HG02610 (cell line): ENCODE measurements around the gene SMCR8.
"Not testable (repeated sequence)": the region's sequence is repeated elsewhere in the genome, so short reads cannot be mapped to it uniquely, and the experiment has no call there.

ENCODE experiments used
- ATAC-seq: cut with Tn5 transposase; IDR thresholded peaks from one replicate; pipeline ENCODE4 v1.9.1; 2021; ENCODE audit warnings: mild to moderate bottlenecking, moderate library complexity; ENCODE audit not compliant: unreplicated experiment

Gene SMCR8

DNA sequence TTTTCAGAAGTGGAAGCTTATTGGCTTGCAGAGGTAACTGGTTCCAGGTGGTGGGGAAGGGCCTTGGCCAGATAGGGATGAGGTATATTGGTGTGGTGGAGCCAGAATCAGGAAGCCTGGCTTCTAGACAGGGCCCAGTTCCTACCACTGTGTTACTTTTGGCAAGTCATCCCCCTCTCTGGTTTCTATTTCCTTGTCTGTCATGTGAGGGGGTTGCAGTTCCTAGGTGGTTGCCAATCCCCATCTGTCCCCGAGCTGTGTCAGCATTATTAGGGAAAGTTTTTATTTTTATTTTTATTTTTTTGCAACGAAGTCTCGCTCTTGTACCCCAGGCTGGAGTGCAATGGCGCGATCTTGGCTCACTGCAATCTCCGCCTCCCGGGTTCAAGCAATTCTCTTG, 3.0 kb downstream of the SMCR8 start:
- ATAC-seq = no peak

DNA sequence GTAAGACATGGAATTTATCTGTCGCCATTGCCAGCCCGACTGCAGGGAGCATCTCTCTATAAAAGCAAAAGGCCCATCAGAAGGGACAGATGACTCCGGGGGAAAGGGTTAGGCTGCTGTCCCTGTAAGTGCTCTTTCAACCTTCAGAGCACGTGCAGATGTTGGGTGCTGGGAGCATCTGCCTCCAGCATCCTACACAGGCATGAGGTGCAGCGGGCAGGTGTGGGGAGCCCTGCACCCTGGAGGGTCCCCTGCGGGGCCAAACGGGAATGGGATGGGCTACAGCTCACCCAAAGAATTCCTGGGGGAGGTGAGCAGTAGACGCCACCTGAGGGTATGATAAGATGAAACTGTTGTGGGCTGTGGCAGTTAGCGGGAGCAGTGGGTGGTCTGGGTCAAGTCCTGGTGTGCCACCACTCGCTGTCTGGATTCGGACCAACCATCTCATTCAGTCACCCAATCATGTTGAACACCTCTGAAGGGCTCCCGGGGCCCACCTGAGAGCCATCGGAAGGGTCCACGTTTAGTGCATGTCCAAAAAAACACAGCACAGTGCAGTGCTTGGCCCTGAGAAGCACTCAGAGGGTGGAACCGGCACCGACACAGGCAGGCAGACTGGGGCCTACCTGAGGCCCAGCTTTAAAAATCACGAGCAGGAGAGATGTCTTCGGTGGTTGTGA, 3.8 kb downstream of the SMCR8 start:
- no peak for ATAC-seq

DNA sequence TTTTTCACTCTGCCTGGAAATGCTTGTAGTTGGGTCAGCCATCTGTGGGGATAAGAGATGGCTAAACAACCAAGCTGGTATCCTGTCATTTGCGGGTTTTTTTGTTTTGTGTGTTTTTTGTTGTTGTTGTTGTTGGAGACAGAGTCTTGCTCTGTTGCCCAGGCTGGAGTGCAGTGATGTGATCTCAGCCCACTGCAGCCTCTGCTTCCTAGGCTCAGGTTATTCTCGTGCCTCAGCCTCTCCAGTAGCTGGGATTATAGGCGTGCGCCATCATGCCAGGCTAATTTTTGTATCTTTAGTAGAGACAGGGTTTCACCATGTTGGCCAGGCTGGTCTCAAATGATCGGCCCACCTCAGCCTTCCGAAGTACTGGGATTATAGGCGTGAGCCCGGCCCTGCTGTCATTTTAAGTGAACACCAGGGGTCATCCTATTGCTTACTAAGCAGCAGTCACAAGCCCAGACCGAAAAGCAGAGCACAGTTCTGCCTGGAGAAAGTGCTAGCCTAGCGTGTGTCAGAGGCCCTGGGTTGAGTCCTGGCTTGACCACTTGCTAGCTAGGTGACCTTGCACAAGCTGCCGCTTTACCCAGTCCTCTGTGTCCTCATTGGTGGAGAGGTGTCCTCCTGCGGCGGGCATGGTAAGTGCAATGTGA, 4.6 kb downstream of the SMCR8 start:
- no peak for ATAC-seq

DNA sequence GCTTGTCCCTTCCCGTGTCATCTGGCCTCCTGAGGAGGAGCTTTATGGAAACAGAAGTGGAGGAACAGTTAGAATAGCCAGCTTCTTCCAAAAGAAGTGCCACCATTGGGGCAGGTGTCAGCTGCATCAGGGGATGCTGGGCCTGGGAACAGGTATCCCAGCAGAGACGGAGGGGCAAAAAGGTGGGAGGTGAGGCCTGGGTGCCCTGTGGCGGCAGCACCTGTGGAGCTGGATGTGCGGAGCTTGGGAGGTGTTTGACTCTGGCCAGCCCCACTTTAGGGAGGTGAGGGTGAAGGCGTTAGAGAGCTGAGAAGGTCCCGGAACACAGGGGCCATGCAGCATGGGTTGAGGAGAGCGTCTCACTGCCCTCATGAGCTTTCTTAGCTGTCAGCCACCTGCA, 5.2 kb downstream of the SMCR8 start:
- no peak for ATAC-seq

DNA sequence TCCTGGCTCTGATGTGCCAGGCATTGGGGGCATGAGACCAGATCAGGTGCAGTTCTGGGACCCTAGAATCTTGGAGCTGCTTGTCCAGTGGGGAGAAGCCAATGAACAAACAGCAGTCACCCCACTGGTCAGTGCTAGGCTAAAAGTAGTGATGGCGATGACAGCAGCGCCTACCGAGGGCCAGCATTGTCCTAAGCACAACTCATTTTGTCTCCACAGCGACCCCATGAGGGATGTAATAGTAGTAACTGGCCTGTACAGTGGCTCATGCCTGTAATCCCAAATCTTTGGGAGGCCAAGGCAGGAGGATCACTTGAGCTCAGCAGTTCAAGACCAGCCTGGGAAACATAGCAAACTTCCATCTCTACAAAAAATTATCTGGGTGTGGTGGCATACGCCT, 6.2 kb downstream of the SMCR8 start:
- ATAC-seq = no peak

DNA sequence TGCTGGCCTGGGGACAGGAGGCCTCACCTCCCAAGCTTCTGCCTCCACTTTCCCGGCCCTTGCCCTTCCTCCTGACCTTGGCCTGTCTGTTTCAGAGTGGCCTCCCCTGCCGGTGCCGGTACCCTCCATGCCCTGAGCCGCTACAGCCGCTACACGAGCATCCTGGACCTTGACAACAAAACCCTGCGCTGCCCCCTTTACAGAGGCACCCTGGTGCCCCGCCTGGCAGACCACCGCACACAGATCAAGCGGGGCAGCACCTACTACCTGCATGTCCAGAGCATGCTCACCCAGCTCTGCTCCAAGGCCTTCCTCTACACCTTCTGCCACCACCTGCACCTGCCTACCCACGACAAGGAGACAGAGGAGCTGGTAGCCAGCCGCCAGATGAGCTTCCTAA, 7.4 kb downstream of the SMCR8 start:
- ATAC-seq = no peak

DNA sequence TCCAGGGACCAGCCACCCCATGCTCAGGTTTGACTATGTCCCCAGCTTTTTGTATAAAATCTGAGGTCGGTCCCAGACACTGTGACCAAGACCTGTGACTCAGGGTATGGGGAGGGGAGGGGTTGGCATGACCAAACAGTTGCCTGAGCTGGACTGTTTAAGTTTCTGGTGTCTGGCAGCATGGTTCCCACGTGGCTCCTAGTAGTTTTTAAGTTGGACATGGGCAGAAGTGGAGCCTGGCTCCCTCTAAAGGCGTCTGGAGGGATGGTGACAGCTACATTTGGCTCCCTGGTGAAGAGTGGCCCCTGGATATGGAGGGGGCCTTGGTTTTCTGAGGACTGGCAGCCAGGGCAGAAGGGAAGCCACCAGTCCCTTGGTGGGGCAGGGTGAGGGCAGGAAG, 7.9 kb downstream of the SMCR8 start:
- no peak for ATAC-seq

DNA sequence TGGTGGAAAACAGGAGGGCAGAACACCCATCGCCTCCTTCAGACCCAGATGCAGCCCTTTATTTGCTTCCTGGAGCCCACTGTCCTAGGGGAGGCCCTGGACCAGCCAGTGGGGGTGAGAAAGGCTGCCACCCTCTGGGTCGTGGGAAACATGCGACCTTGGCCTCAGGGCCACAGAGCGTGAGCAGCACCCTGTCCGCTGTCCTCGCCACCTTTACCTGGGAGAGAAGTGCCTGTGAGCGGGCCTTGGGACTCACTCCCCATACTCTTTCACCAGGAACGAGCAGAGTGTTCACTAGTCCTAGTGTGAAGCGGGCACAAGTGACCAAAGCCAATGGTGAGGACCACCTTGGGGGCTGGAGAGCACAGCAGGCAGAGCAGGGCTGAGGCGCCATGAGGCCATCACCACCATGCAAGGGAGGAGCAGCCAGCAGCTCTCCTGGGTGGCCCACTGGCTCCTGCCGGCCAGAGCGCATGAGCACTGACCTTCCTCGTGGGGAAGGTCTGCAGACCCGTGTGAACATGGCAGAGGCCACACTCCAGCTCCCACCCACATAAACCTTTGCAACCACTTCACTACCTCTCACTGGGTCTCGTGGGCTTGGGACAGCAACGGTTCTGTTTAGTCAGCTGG, 8.5 kb downstream of the SMCR8 start:
- no peak for ATAC-seq

DNA sequence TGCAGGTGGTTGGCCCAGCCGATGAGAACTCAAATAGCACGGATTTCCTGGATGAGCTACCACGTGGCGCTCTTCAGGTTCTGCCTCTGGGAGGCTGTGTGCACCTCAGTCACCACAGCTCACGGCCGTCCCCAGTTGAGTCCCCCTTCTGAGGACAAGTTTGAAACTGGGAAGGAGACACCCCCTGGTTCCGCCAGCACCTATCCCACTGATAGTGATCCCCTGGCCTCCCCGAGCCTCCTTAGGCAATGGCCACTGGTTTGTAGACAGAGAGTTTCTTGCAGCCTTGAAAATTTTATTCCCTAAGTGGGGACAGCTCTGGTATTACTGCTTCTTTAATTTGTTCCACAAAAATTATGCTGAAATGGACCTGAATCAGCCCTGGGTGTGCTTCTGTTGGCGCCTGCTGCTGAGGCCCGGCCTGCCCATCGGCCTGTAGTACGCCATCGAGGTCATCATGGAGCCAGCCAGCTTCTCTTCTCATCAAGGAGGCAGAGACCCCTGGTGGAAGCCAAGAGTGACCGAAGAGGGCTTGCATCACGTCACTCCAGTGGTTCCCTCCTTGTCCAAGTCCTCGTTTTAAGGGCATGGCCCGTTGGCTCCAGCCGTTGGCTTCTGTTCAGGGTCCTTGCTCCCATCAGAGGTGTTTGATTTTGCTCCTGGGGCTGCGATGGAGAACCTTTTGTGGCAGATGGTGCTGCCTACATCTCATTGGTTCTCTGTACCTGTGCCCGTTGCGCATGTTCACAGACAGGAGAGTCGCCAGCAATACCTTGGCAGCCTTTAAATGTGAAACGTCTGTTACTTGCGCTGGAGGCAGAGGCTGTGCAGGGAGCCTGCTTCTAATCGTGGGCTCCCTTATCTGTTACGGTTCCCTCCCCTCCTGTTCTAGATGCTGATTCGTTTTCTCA, 9.3 kb downstream of the SMCR8 start:
- ATAC-seq = no peak

DNA sequence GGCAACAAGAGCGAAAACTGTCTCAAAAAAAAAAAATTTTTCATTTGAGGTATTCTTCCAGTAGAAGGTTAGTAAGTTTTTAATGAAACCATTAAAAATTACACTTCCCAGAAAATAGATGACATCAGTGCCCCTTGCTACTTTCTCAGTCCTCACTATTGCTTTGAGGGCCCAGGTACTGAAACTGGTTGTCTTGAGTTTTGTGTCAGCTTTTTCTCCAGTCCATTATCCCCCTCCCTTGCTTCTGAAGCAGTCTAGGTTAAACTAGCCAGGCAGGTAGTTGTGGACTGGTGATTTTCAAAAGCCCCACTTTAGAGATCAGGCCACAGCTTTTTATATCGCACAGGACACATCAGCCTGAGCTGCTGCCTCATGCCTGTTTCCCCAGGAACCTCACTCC, 10.9 kb downstream of the SMCR8 start:
- no peak for ATAC-seq

DNA sequence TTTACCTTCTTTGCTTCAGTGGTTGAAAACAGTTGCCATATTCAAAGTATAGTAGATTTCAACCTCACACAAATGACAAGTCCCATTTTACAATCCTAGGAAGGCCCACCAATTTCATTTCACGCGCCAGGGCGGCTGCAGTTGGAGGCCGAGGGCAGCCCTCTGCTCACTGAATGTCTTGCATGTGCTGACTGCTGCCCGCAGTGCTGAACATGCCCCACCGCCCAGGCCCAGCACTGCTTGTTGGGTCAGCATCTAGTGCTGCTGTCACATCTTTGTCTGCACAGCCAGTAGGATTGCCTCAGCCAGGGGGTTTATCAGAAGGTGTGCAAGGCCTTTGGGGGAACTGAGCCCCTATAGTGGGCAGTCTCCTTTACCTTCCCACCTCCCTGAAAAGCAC, 11.5 kb downstream of the SMCR8 start:
- ATAC-seq = no peak

DNA sequence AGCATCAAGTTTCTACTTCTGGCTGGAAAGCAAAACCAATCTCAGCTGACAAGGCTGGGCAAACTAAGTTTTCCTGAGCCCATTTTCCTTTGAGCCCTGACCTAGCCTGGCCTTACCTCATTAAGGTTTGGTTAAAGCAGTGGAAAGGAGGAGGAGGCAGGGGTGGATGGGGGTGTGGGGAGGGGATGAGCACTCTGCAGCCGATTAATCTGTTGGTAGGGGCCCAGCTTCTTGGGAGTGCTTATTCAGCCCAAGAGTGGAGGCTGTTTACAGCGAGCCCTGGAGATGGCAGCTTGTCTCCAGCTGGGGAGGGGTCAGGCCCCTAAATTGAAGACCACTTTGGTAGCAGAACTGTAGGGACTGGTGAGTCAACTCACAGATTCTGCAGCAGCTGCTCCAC, 12.0 kb downstream of the SMCR8 start:
- no peak for ATAC-seq

DNA sequence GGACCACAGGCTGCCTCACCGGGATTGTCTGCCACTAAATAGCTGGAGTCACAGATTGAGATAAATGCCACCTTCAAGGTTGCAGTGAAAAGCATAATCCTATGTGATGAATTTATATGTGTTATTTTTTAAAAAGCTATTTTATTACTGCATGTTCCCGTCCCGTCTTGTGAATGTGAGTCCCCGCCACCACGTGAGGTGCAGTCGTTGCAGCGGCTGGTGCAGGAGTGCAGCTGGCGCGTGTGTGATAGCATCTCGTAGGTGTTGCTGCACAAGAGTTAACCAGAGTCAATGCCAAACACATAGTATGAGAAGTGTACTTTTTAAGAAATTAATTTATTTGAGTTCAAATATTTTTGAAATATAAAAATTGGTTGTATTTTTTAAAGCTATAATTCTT, 12.5 kb downstream of the SMCR8 start:
- ATAC-seq = no peak

DNA sequence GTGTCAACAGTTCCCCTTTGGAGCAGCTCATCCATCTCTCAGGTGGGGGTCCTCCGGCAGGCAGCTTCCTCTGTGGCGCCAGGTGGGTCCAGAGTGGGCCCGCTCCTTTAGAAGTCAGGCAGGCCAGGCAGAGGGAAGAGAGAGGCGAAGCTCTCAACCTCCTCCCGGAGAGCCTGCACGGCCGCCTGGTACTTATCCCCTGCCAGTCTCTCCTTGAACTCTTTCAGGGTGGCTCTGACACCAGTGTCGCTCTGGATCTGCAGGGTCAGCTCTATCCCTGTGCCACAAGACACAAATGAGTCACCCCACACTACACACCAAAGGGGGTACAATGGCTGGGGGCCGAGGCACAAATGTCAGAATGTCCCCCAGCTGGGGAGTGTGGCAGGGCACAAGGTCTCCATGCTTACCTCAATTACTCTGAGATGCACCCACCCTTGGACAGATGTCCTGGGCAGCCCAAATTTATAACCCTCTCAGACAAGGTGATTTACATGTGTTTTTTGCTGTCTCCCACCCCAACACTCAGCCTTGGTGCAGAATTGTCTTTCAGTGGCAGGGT, 13.6 kb downstream of the SMCR8 start:
- no peak for ATAC-seq

DNA sequence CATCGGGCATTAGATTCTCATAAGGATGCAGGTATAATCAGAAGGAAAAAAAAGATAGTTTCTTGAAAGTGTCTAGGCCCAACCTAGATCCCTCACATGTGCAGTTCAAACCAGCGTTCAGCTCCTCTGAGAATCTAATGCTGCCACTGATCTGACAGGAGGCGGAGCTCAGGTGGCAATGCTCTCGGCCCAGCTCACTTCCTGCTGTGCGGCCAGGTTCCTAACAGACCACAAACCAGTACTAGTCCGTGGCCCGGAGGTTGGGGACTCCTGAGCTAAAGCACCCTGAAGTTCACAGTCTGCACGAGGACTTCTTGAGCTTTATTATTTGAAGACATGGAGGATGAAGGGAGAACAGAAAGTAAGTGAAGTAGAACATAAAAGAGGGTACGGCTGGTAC, 16.8 kb downstream of the SMCR8 start:
- ATAC-seq = no peak

DNA sequence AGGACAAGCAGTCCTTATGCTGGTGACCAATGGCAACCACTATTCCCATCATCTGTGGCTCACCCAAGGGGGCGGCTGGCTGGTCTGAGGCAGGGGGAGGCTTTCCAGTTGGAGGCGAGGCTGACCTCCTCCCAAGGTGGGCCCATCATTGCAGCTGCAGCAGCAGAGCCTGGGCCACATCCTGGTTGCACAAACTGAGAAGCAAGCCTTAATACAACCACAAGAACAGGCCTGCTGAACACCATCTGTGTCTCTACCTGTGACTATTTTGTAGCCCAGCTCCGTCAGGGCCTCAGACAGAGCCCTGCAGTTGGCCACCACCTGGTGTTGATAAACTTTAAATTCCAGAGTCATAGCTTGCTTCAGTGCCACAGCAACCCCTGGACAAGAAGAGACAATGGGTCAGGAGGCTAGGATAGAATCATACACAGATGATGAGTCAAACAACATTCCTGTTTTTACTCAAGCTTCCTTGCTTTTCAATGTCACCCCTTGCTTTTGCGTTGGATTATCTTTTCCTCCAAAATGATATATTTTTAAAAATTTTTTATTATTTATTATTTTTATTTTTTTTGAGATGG, 17.9 kb downstream of the SMCR8 start:
- ATAC-seq = no peak

DNA sequence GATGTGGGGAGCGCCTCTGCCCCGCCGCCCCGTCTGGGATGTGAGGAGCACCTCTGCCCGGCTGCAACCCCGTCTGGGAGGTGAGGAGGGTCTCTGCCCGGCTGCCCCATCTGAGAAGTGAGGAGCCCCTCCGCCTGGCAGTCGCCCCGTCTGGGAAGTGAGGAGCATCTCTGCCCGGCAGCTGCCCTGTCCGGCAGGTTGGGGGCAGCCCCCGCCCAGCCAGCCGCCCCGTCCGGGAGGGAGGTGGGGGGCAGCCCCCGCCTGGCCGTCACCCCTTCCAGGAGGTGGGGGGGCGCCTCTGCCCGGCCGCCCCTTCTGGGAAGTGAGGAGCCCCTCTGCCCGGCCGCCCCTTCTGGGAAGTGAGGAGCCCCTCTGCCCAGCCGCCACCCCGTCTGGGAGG, 23.1 kb downstream of the SMCR8 start:
- not testable (repeated sequence) for ATAC-seq

DNA sequence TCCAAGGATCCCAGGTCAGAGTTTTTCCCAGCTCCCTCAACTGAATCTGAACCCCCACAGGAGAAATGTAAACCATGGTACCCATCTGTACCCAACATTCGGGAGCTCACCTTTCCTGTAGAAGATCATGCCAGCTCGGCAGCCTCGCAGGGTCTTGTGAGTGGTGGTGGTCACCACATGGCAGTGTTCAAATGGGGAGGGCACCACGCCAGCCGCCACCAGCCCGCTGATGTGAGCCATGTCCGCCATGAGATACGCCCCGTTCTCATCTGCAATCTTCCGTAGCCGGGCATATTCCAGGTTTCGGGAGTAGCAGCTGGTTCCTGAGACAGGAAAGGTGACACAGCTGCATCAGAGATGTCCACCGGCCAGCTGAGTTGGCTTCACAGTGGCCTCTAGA, 24.8 kb downstream of the SMCR8 start:
- ATAC-seq = no peak

DNA sequence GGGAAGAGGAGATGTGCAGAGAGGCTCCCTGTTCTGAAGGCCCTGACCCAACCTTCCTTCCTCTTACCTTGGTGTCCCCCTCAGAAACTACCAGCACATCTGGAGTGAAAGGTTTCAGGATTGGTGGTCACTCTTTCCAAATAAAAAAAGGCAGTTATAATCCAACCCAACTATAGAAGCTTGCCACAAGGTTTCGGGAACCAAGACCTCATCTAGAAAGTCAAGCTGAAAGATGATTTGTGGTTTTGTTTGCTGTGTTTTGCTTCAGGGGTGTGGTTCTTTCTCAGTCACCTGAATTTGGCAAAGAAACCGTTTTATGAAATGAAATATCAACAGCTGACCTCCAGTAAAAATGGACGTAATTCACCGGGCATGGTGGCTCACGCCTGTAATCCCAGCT, 28.9 kb downstream of the SMCR8 start:
- ATAC-seq = no peak

DNA sequence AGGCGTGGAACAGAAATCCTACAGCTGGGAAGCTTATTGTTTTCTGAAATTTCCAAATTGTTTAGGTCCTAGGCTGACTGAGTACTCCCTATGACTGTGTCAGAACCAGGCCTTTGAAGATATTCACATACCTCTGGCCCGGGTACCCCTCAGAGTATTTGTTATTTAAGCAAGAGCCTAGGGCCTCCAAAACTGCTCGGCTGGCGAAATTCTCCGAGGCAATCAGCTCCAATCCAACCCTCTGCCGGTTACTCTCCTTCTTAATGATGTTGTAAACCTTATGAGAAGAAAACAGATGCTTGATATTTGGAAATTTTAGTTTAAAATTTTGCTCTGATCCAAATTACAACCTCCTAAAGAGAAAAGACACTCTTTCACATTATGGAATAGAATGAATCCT, 38.4 kb downstream of the SMCR8 start:
- no peak for ATAC-seq

DNA sequence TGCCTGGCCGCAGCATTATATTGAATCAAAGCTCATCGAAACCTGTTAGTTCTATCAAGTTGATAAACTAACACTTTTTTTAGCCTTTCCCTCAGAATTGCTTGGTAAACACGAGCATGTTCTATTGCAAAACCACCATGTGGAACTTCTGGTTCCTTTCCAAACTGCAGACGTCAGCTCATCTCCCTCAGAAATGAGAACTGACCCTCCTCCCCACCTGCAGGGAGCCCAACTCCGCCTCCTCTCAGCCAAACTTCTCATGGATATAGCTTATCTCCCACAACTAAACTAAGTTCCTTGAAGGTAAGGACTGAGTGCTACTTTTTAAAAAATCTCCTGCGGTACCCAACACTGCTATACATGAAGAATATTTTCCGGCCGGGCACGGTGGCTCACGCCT, 41.5 kb downstream of the SMCR8 start:
- ATAC-seq = no peak
